Subcutaneous adipose tissue (tissue), 4 donors: ENCODE measurements around the gene RNLS. TPM values are rescaled to one million over a fixed set of nuclear protein-coding genes. Genes with fewer than 3 reads are reported as not detected.

Experiments used
- total RNA-seq, 4 donors: library from RNA; depleted of rRNA; stranded (reverse); fragments of >200 nt; gene quantifications; one replicate each; pipeline ENCODE4 v1.1.0, GENCODE V29; 2016
- TF ChIP-seq, protein P1 (sequence below): fragments of 450-650 bp; IDR thresholded peaks from one replicate; pipeline ENCODE4 v1.5.1; 2016; ENCODE audit warnings: low read depth, mild to moderate bottlenecking, control low read depth, antibody characterized with exemption, moderate library complexity

Gene RNLS
- total RNA-seq, 4 donors from 2014 or later: 14.1 to 27.7 (median 23.1) TPM

DNA sequence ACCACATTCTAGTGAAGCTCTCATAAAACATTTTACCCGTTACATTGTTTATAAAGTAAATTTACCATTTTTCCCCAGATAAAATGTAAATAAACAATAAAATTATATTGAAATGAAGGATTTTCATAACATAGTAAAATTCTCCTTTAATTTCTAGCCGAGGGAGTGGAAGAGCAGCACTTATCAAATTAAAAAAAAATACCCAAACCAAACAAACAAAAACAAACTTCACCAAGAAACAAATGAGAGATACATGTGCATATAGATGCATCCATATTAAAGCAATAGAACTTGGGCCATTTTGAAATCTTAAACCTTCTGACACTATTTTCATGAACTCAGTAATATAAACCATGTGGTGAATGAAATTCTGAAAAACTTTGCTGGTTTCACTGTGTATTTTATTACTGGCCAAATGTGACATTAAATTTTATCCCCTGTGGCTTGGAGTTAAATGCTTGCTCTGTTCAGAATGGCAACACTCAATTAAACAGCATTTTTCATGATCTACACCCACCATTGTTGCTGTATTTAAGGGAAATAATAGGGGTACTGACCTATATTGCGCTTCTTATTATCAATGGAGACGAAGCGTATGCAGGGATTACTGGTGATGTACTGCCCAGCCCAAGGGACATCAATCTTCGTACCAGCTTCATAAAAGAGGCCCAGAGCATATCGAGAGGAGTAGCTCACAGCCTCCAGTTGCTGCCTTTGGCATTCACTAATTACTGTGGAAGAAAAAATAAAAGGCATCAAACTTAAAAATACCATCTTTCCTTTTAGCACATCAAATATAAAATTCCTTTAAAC, 220.9 kb downstream of the RNLS start:
- TF ChIP-seq, protein P1, sequence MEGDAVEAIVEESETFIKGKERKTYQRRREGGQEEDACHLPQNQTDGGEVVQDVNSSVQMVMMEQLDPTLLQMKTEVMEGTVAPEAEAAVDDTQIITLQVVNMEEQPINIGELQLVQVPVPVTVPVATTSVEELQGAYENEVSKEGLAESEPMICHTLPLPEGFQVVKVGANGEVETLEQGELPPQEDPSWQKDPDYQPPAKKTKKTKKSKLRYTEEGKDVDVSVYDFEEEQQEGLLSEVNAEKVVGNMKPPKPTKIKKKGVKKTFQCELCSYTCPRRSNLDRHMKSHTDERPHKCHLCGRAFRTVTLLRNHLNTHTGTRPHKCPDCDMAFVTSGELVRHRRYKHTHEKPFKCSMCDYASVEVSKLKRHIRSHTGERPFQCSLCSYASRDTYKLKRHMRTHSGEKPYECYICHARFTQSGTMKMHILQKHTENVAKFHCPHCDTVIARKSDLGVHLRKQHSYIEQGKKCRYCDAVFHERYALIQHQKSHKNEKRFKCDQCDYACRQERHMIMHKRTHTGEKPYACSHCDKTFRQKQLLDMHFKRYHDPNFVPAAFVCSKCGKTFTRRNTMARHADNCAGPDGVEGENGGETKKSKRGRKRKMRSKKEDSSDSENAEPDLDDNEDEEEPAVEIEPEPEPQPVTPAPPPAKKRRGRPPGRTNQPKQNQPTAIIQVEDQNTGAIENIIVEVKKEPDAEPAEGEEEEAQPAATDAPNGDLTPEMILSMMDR: no peak

DNA sequence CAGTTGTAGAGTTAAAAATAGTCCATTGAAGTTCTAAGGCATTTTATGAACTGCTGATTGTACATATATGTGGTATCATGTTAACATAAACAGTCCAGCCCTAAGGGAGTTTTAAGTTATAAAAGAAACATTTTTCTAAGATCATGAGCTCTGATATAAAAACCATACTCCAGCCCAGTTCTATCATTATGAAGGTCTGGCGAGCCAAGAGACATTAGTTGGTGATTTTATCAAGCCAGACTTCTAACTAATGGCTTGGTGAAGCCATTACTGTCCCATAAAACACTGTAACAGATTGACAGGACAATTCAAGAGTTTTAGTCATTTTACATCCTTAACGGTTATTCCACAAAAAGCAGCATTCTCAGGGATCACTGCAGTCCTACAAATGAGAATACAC, 221.6 kb downstream of the RNLS start:
- TF ChIP-seq, protein P1: no peak

GRCh38 chr10:88347597-88348304, 235.4 kb downstream of the RNLS start:
- TF ChIP-seq, protein P1: no peak

DNA sequence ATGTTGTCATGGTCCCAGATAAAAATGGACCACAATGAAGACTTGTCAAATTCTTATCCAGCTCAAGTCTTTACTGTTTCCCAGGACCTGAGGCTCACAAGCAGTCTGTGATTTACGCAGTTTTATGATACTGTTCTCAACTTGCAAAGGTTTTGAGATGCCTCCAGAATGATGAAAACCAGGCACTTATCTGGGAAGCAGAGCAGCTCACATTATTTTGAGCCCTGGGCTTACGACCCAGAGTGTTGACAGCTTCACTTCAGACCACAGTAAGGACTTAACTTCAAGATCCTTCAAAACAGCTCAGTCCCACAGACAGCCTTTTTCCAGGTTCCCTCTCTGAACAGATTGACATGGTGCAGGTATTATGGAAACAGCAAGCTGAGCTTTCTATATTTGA, 236.1 kb downstream of the RNLS start:
- TF ChIP-seq, protein P1: no peak

GRCh38 chr10:88346144-88346977, 236.8 kb downstream of the RNLS start:
- TF ChIP-seq, protein P1: no peak

DNA sequence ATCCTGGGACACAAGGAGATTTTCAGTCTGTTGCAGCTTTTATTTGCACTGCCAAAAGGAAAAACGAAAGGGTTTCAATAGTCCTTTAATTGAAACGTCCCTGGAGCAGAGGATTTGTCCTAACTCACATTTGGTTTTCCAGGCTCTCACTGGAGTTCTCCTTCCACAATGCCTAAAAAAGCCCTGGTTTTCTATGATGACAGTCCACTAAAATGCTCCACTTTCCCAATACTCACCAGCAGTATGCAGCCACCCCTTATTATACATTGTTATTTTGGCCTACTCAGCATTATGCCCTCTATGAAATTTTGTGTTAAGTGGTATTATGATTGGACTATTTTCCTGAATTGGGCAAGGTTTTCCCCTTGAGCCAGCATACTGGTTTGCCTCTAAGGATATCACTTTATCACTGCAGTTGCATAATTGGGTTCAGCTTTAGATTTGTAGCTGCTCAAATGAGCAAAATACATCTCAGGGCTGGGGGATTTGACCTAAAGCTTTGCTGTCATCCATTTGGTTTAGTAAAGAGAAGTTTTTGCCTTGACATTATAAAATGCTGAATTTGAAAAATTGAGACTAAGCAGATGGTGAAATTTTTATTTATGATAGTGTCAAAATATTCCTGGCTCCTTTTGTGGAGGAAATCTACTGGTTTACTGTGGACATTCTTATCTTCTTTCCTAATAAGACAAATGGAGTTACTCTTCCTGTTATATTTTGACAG, 239.2 kb downstream of the RNLS start:
- TF ChIP-seq, protein P1: no peak
